ENCODE data around the gene SSNA1. TPM values are rescaled to one million over a fixed set of nuclear protein-coding genes. Genes with fewer than 3 reads are reported as not detected.

SSNA1 gene
- total RNA-seq, 1 donor from 2014 or later: 70.7 TPM

- DNase-seq (ENCODE audit: missing footprints): no peak
- intact Hi-C loops (cut with DNase I): no loop called here
- ATAC-seq: no peak
These were observed 24.9 kb downstream of the SSNA1 start for GRCh38 chr9:137213160-137214060.

- intact Hi-C loops (cut with DNase I): no loop called here
These were observed 26.1 kb downstream of the SSNA1 start for GRCh38 chr9:137214620-137215019.

GRCh38 chr9:137215196-137215986 lies 26.9 kb downstream of the SSNA1 start:
- intact Hi-C loops (cut with DNase I): no loop called here
- no peak for ATAC-seq
- no peak for DNase-seq (ENCODE audit: missing footprints)

More at GRCh38 chr9:137214620-137215019, 26.1 kb downstream of the SSNA1 start:
- no peak for DNase-seq (ENCODE audit: missing footprints)
- no peak for ATAC-seq

GRCh38 chr9:137216188-137216965 lies 27.9 kb downstream of the SSNA1 start:
- DNase-seq (ENCODE audit: missing footprints): no peak
- intact Hi-C loops (cut with DNase I): no loop called here
- ATAC-seq: no peak

GRCh38 chr9:137217276-137218211 lies 29.1 kb downstream of the SSNA1 start:
- intact Hi-C loops (cut with DNase I): no loop called here
- peak; percentile 83 for DNase-seq (ENCODE audit: missing footprints)
- ATAC-seq: peak; percentile 63

- DNase-seq (ENCODE audit: missing footprints) (no peak), ATAC-seq (no peak)
- intact Hi-C loops (cut with DNase I): no loop called here
These were observed 29.8 kb downstream of the SSNA1 start for GRCh38 chr9:137218212-137218753.

GRCh38 chr9:137218754-137219271 lies 30.3 kb downstream of the SSNA1 start:
- DNase-seq (ENCODE audit: missing footprints): no peak
- intact Hi-C loops (cut with DNase I): no loop called here
- no peak for ATAC-seq

GRCh38 chr9:137219757-137220316 lies 31.4 kb downstream of the SSNA1 start:
- intact Hi-C loops (cut with DNase I): loop anchor here (5.0 kb wide), 1 partner anchor 428 kb away; the partner anchor contains the start of gene TMEM141
- ATAC-seq (no peak), DNase-seq (ENCODE audit: missing footprints) (no peak)

GRCh38 chr9:137220317-137221094 lies 32.0 kb downstream of the SSNA1 start:
- DNase-seq (ENCODE audit: missing footprints): no peak
- intact Hi-C loops (cut with DNase I): loop anchor here (5.0 kb wide), 1 partner anchor 428 kb away; the partner anchor contains the start of gene TMEM141
- no peak for ATAC-seq

GRCh38 chr9:137221095-137221505 lies 32.6 kb downstream of the SSNA1 start:
- ATAC-seq (no peak), DNase-seq (ENCODE audit: missing footprints) (no peak)
- intact Hi-C loops (cut with DNase I): loop anchor here (5.0 kb wide), 1 partner anchor 429 kb away; the partner anchor contains the start of gene TMEM141

- intact Hi-C loops (cut with DNase I): loop anchor here (2.0 to 5.0 kb wide), 2 partner anchors 33 to 429 kb away; partner anchors contain the start of genes ANAPC2, SSNA1 and TMEM141
- no peak for DNase-seq (ENCODE audit: missing footprints)
These were observed 33.1 kb downstream of the SSNA1 start for GRCh38 chr9:137221506-137222111.

GRCh38 chr9:137222190-137223077 lies 34.0 kb downstream of the SSNA1 start, which contains the start of gene RNF208:
RNF208 (minus strand) TSS chr9:137222240; CDS start chr9:137221212, 1,028 bp downstream.
- DNase-seq (ENCODE audit: missing footprints): peak; percentile 77
- intact Hi-C loops (cut with DNase I): loop anchor here (2.0 to 5.0 kb wide), 2 partner anchors 34 to 430 kb away; partner anchors contain the start of genes ANAPC2, SSNA1 and TMEM141
- ATAC-seq: peak; percentile 2

More at GRCh38 chr9:137221506-137222111, 33.1 kb downstream of the SSNA1 start:
- ATAC-seq: no peak

- DNase-seq (ENCODE audit: missing footprints) (peak; percentile 98), ATAC-seq (peak; percentile 93)
- intact Hi-C loops (cut with DNase I): loop anchor here (2.0 to 5.0 kb wide), 2 partner anchors 35 to 431 kb away; partner anchors contain the start of genes ANAPC2, SSNA1 and TMEM141
These were observed 34.8 kb downstream of the SSNA1 start for GRCh38 chr9:137223078-137223970.
